H1 (cell line): ENCODE results near the gene SLC30A3. TPM values are rescaled to one million over a fixed set of nuclear protein-coding genes. Genes with fewer than 3 reads are reported as not detected.

Experiments
- CTCF ChIA-PET: fragments of 300-600 bp; sonication (Branson Sonifier 250); formaldehyde crosslinking; loops from one replicate; lab custom pipeline; 2021; ENCODE audit not compliant: partially characterized antibody; lab: Charles Lee
- POLR2A ChIA-PET: fragments of 300-600 bp; sonication (Branson Sonifier 250); formaldehyde crosslinking; loops from one replicate; lab custom pipeline; 2021; ENCODE audit warnings: inconsistent platforms; ENCODE audit not compliant: partially characterized antibody; lab: Charles Lee
- DNase-seq, 2 experiments: peaks; one replicate each; pipeline versions ENCODE4 v3.0.0 to v3.0.0-alpha.2; 2010 to 2022; ENCODE audit warnings: low spot score in 2 of 2, low read depth in 1 of 2, mixed read lengths in 1 of 2
- FAIRE-seq: peaks from 2 replicates; lab custom pipeline; 2011; peaks lifted over from hg19 to GRCh38; lab: Jason Lieb, UNC
- H2AFZ ChIP-seq: 2 replicates; pipeline ENCODE4 v1.8.1; 2012; ENCODE audit warnings: low read length, inconsistent platforms
- H2AK5ac ChIP-seq: 2 replicates; pipeline ENCODE4 v1.6.1; 2013; ENCODE audit warnings: low read depth, low read length
- H2BK120ac ChIP-seq: replicated peaks from 2 replicates; pipeline ENCODE3; 2013; ENCODE audit warnings: low read depth, low read length, inconsistent platforms
- H2BK12ac ChIP-seq: 2 replicates; pipeline ENCODE4 v1.6.1; 2013; ENCODE audit warnings: low read depth, low read length
- H2BK15ac ChIP-seq: 2 replicates; pipeline ENCODE4 v1.6.1; 2013; ENCODE audit warnings: low read length
- H2BK20ac ChIP-seq: 2 replicates; pipeline ENCODE4 v1.6.1; 2013; ENCODE audit warnings: low read length
- H2BK5ac ChIP-seq: 2 replicates; pipeline ENCODE4 v1.6.1; 2013; ENCODE audit warnings: low read depth, low read length
- H3K14ac ChIP-seq: 2 replicates; pipeline ENCODE4 v1.6.1; 2013; ENCODE audit warnings: inconsistent platforms; ENCODE audit not compliant: insufficient read length
- H3K18ac ChIP-seq: 2 replicates; pipeline ENCODE4 v1.6.1; 2013; ENCODE audit warnings: low read length; ENCODE audit errors: extremely low read depth
- H3K23ac ChIP-seq: 2 replicates; pipeline ENCODE4 v1.6.1; 2013; ENCODE audit warnings: inconsistent platforms; ENCODE audit not compliant: insufficient read length
- H3K23me2 ChIP-seq: 2 replicates; pipeline ENCODE4 v1.6.1; 2013; ENCODE audit warnings: low read depth, low read length
- H3K27ac ChIP-seq: 2 replicates; pipeline ENCODE4 v1.6.1; 2011; ENCODE audit warnings: low read depth, low read length, inconsistent platforms
- H3K27me3 ChIP-seq, 4 experiments: replicated peaks in 1 of 4; 1 replicate in 1 of 4; 2 replicates in 3 of 4; pipeline versions ENCODE4 v1.6.1 to v1.8.1; 2011 to 2013; ENCODE audit warnings: low read length in 3 of 4, mild to moderate bottlenecking in 3 of 4, inconsistent platforms in 2 of 4, mixed read lengths in 2 of 4, moderate library complexity in 1 of 4; ENCODE audit not compliant: control insufficient read depth in 3 of 4, insufficient read depth in 3 of 4; ENCODE audit errors: extremely low read depth in 1 of 4
- H3K36me3 ChIP-seq, 4 experiments: 2 replicates each; pipeline versions ENCODE4 v1.6.1 to v1.8.1; 2011 to 2013; ENCODE audit warnings: mild to moderate bottlenecking in 4 of 4, low read length in 3 of 4, moderate library complexity in 2 of 4, control low read depth in 1 of 4, inconsistent platforms in 1 of 4; ENCODE audit not compliant: insufficient read depth in 4 of 4, control insufficient read depth in 2 of 4
- H3K4ac ChIP-seq: replicated peaks from 2 replicates; pipeline ENCODE3; 2013; ENCODE audit warnings: low read length, low read depth, mixed read lengths, inconsistent platforms; ENCODE audit not compliant: insufficient read length
- H3K4me1 ChIP-seq, 4 experiments: replicated peaks in 1 of 4; 1 replicate in 1 of 4; 2 replicates in 3 of 4; pipeline versions ENCODE4 v1.6.1 to v1.8.1; 2011 to 2013; ENCODE audit warnings: low read length in 3 of 4, inconsistent platforms in 2 of 4, mixed read lengths in 1 of 4; ENCODE audit not compliant: insufficient read depth in 4 of 4, control insufficient read depth in 3 of 4
- H3K4me2 ChIP-seq, 2 experiments: 2 replicates each; pipeline versions ENCODE4 v1.6.1 to v1.8.1; 2011 to 2013; ENCODE audit warnings: low read depth in 2 of 2, low read length in 2 of 2, control low read depth in 1 of 2, inconsistent platforms in 1 of 2, mild to moderate bottlenecking in 1 of 2; ENCODE audit not compliant: insufficient read depth in 1 of 2
- H3K4me3 ChIP-seq, 4 experiments: fragments of 200-600, 300-600 bp in 1 of 4; sonication (generic), shearing (Covaris generic), sonication (Bioruptor Twin) in 1 of 4; 2 replicates each; pipeline versions ENCODE4 v1.5.1 to v1.8.1; 2011 to 2016; ENCODE audit warnings: low read length in 4 of 4, low read depth in 3 of 4, control low read depth in 2 of 4, inconsistent platforms in 2 of 4, mild to moderate bottlenecking in 2 of 4, mixed read lengths in 1 of 4, moderate library complexity in 1 of 4; ENCODE audit not compliant: insufficient read depth in 2 of 4; ENCODE audit errors: extremely low read depth in 1 of 4
- H3K56ac ChIP-seq: replicated peaks from 2 replicates; pipeline ENCODE3; 2013; ENCODE audit warnings: low read depth, mild to moderate bottlenecking, mixed read lengths, low read length, inconsistent platforms; ENCODE audit not compliant: insufficient read length
- H3K79me1 ChIP-seq: 2 replicates; pipeline ENCODE4 v1.6.1; 2013; ENCODE audit warnings: low read depth, low read length, control low read depth
- H3K79me2 ChIP-seq, 2 experiments: 2 replicates each; pipeline versions ENCODE4 v1.6.1 to v1.8.1; 2012 to 2013; ENCODE audit warnings: low read length in 2 of 2, mild to moderate bottlenecking in 2 of 2, inconsistent platforms in 1 of 2; ENCODE audit not compliant: insufficient read depth in 2 of 2, control insufficient read depth in 1 of 2
- H3K9ac ChIP-seq, 4 experiments: replicated peaks in 1 of 4; 1 replicate in 1 of 4; 2 replicates in 3 of 4; pipeline versions ENCODE4 v1.6.1 to v1.8.1; 2011 to 2013; ENCODE audit warnings: low read depth in 3 of 4, low read length in 3 of 4, control low read depth in 2 of 4, mild to moderate bottlenecking in 2 of 4, moderate library complexity in 2 of 4, inconsistent platforms in 1 of 4; ENCODE audit errors: extremely low read depth in 1 of 4
- H3K9me3 ChIP-seq, 2 experiments: 2 replicates each; pipeline versions ENCODE4 v1.6.1 to v1.8.1; 2012 to 2013; ENCODE audit warnings: mild to moderate bottlenecking in 2 of 2, moderate library complexity in 2 of 2, control low read depth in 1 of 2, inconsistent platforms in 1 of 2, low read depth in 1 of 2, low read length in 1 of 2, mixed read lengths in 1 of 2; ENCODE audit not compliant: insufficient read depth in 2 of 2
- H4K20me1 ChIP-seq, 2 experiments: replicated peaks in 1 of 2; 2 replicates each; pipeline versions ENCODE3 to v1.8.1; 2011 to 2013; ENCODE audit warnings: inconsistent platforms in 2 of 2, low read length in 2 of 2, mild to moderate bottlenecking in 1 of 2; ENCODE audit not compliant: insufficient read depth in 2 of 2, control insufficient read depth in 1 of 2
- H4K5ac ChIP-seq: 2 replicates; pipeline ENCODE4 v1.6.1; 2013; ENCODE audit warnings: low read length, low read depth, mixed read lengths, inconsistent platforms; ENCODE audit not compliant: insufficient read length
- H4K8ac ChIP-seq: 2 replicates; pipeline ENCODE4 v1.8.0; 2013; ENCODE audit warnings: mild to moderate bottlenecking, moderate library complexity, low read length, inconsistent platforms; ENCODE audit not compliant: insufficient read depth; ENCODE audit errors: extremely low read depth
- H4K91ac ChIP-seq: replicated peaks from 2 replicates; pipeline ENCODE3; 2013; ENCODE audit warnings: low read length, mixed read lengths, inconsistent platforms; ENCODE audit not compliant: insufficient read length
- BACH1 ChIP-seq: IDR thresholded peaks from 2 replicates; pipeline ENCODE4 v1.6.1; 2012; ENCODE audit warnings: low read length, improper control_type of control experiment
- CBX5 ChIP-seq: fragments of 300-800, 300-1000 bp; sonication (generic); IDR thresholded peaks from 2 replicates; pipeline ENCODE4 v1.7.1; 2016; ENCODE audit warnings: antibody characterized with exemption, low read length, low read depth
- CEBPB ChIP-seq: IDR thresholded peaks from 2 replicates; pipeline ENCODE4 v1.6.1; 2012; ENCODE audit warnings: low read depth, low read length
- E2F6 ChIP-seq: IDR thresholded peaks from 2 replicates; pipeline ENCODE4 v1.6.1; 2012; ENCODE audit warnings: inconsistent platforms
- POLR2AphosphoS5 ChIP-seq: IDR thresholded peaks from 2 replicates; pipeline ENCODE4 v1.6.1; 2011; ENCODE audit warnings: low read depth, low read length
- POU5F1 ChIP-seq: IDR thresholded peaks from 2 replicates; pipeline ENCODE4 v1.6.1; 2011; ENCODE audit warnings: low read depth, mild to moderate bottlenecking, low read length, moderate library complexity
- RFX5 ChIP-seq: IDR thresholded peaks from 2 replicates; pipeline ENCODE4 v1.6.1; 2011; ENCODE audit warnings: low read depth, low read length, improper control_type of control experiment, borderline replicate concordance
- TAF7 ChIP-seq: optimal IDR thresholded peaks from 2 replicates; pipeline ENCODE3; 2011; ENCODE audit warnings: low read depth, mild to moderate bottlenecking, inconsistent platforms, low read length, moderate library complexity, borderline replicate concordance
- YY1 ChIP-seq: IDR thresholded peaks from 2 replicates; pipeline ENCODE4 v1.6.1; 2011; ENCODE audit warnings: low read depth, mild to moderate bottlenecking, low read length
- WGBS, 2 experiments: shearing (Covaris generic) in 1 of 2; methylation state at CpG; one replicate each; pipeline versions ENCODE4 v1.1.6 to v1.1.7; 2013 to 2015; ENCODE audit warnings: low lambda C conversion rate in 2 of 2, mixed read lengths in 2 of 2, inconsistent platforms in 1 of 2, low coverage in 1 of 2, missing lambda C conversion rate in 1 of 2; ENCODE audit not compliant: insufficient replicate concordance in 2 of 2, insufficient coverage in 1 of 2, insufficient read length in 1 of 2; ENCODE audit errors: extremely low coverage in 1 of 2, missing lambda C conversion rate in 1 of 2; 5-methylcytosine and 5-hydroxymethylcytosine counted together
- polyA plus RNA-seq, 7 experiments: library from polyadenylated mRNA; depleted of rRNA in 3 of 7; stranded (reverse) in 5 of 7; unstranded in 2 of 7; fragments of >200 nt in 5 of 7; fragments of 200-250 nt in 2 of 7; gene quantifications; 1 replicate in 5 of 7; 2 replicates in 1 of 7; 4 replicates in 1 of 7; pipeline versions ENCODE4 v1.2.1 to v1.2.3, GENCODE V29; 2011 to 2013; ENCODE audit warnings: missing spikeins in 2 of 7, mixed read lengths in 2 of 7
- total RNA-seq: library from RNA; stranded (reverse); fragmentation: NEBNext Ultra II Directional; extraction: Animal tissue kit (Norgen Biotek cat#: 25700); gene quantifications from 2 replicates; pipeline ENCODE4 v1.2.1, GENCODE V29; 2021

The SLC30A3 gene
- total and polyA plus RNA-seq, 2 of the 8 experiments (the other 6 are each of a cell fraction or from before 2014, with no cell fraction given), result 15.2 to 30.7 TPM

GRCh38 chr2:27209621-27210401 lies 53.0 kb downstream of the SLC30A3 start:
- Histone ChIP-seq H3K4ac (no peak overlapping the region), H2BK20ac (no peak overlapping the region), H3K56ac (no peak overlapping the region), H2AFZ (no peak overlapping the region), H2BK5ac (no peak overlapping the region), H4K5ac (no peak overlapping the region), H3K9ac (no peak overlapping the region), H3K27ac (peak overlapping the region; percentile 12; the same call in 1 of the 2 replicates), H2BK15ac (no peak overlapping the region), H3K27me3 (no peaks in the 10 kb centered on the region), H3K4me1 (no peaks in the 10 kb centered on the region; a peak in 2 of 7 replicates), H3K9me3 (no peaks in the 10 kb centered on the region), H3K23ac (no peak overlapping the region), H3K79me1 (no peaks in the 10 kb centered on the region), H3K14ac (no peak overlapping the region), H3K4me3 (no peak overlapping the region; a peak in 1 of 8 replicates), H4K20me1 (peaks cover 0 to 18% of the 10 kb centered on the region in 2 experiments), H3K18ac (no peak overlapping the region), H2BK12ac (no peak overlapping the region), H2BK120ac (no peak overlapping the region), H3K36me3 (peaks cover 33 to 60% (median 41%) of the 10 kb centered on the region in 4 experiments), H4K8ac (no peak overlapping the region), H4K91ac (no peak overlapping the region), H3K23me2 (peaks cover 12% of the 10 kb centered on the region), H3K4me2 (no peak overlapping the region; a peak in 2 of 4 replicates), H3K79me2 (peaks cover 0 to 18% of the 10 kb centered on the region in 2 experiments; a peak in 3 of 4 replicates), H2AK5ac (no peak overlapping the region)
- ChIA-PET POLR2A (interaction anchor here (1.0 to 6.8 kb wide), 3 partner anchors 11 to 52 kb away, joined by 3 to 42 read pairs (median 3); no protein-coding TSS in a partner anchor), CTCF (interaction anchor here (0.6 to 1.3 kb wide), 4 partner anchors 15 to 128 kb away, joined by 3 to 6 read pairs (median 4); no protein-coding TSS in a partner anchor)
- 87% methylated on average over 6 of the region's 6 CpGs; no CpG with 5 or more reads in 1 of the 2 experiments for WGBS, 2 experiments
- FAIRE-seq (no peak), DNase-seq (no peak)
- TF ChIP-seq CBX5, result no peak
- TF ChIP-seq POLR2AphosphoS5, result no peak
- no peak for TF ChIP-seq YY1
- no peak for TF ChIP-seq RFX5
- no peak for TF ChIP-seq BACH1
- TF ChIP-seq CEBPB, result no peak
- TF ChIP-seq E2F6, result no peak
- TF ChIP-seq POU5F1, result no peak
- TF ChIP-seq TAF7, result no peak
